GM18511 (cell line): Measurements from ENCODE around the gene PACSIN2.

Experiments
- ATAC-seq: cut with Tn5 transposase; IDR thresholded peaks from one replicate; pipeline ENCODE4 v1.9.1; 2021; ENCODE audit warnings: mild to moderate bottlenecking, moderate library complexity; ENCODE audit not compliant: unreplicated experiment

PACSIN2 gene

GRCh38 chr22:42831712-42832111, 183.2 kb downstream of the PACSIN2 start:
- ATAC-seq, result no peak

- ATAC-seq, result no peak
Measured at GRCh38 chr22:42830161-42830560, 184.8 kb downstream of the PACSIN2 start.

- ATAC-seq, result no peak
Measured at GRCh38 chr22:42829302-42829701, 185.6 kb downstream of the PACSIN2 start.

- ATAC-seq, result no peak
Measured at GRCh38 chr22:42825796-42826195, 189.2 kb downstream of the PACSIN2 start.

- ATAC-seq, result no peak
Measured at GRCh38 chr22:42821386-42821785, 193.6 kb downstream of the PACSIN2 start.

- ATAC-seq, result no peak
Measured at GRCh38 chr22:42820045-42820763, 194.7 kb downstream of the PACSIN2 start.
